Neuron (in vitro differentiated cells): ENCODE data around the gene MET.

Experiments used
- H2AFZ ChIP-seq: one replicate; pipeline ENCODE4 v1.6.1; 2013; ENCODE audit warnings: low read depth, mild to moderate bottlenecking, inconsistent platforms, low read length, moderate library complexity
- H3K27me3 ChIP-seq: one replicate; pipeline ENCODE4 v1.6.1; 2013; ENCODE audit warnings: low read length; ENCODE audit not compliant: insufficient read depth
- H3K36me3 ChIP-seq: one replicate; pipeline ENCODE4 v1.6.1; 2013; ENCODE audit warnings: low read length; ENCODE audit not compliant: insufficient read depth
- H3K4me1 ChIP-seq: one replicate; pipeline ENCODE4 v1.6.1; 2013; ENCODE audit warnings: low read length; ENCODE audit not compliant: insufficient read depth
- H3K4me3 ChIP-seq: 2 replicates; pipeline ENCODE4 v1.5.1; 2013; ENCODE audit warnings: mild to moderate bottlenecking, low read length, moderate library complexity
- H3K9me3 ChIP-seq: one replicate; pipeline ENCODE4 v1.6.1; 2013; ENCODE audit warnings: low read length

Gene MET

DNA sequence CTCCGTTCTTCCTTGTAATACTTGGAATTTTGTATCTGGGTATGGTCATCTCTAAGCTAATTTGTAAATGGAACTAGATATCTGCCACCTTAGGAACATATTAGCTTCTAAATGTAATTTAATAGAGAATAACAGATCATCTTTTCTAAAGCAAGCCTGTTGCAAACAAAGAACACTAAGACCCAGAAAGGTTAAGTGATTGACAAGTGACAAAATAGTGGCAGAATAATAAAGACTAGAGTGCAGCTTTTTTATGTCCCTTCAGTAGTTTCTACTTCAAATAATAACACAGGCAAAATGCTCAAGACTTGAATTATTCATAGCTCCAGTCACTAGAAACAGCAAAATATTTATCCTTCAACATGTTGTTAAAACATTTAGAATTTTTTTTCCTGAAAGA, 91.7 kb downstream of the MET start:
- H3K4me3 ChIP-seq, result no peak overlapping the region
- H2AFZ ChIP-seq, result no peak overlapping the region
- peaks cover 15% of the 10 kb centered on the region for H3K4me1 ChIP-seq
- H3K36me3 ChIP-seq, result no peaks in the 10 kb centered on the region
- no peaks in the 10 kb centered on the region for H3K9me3 ChIP-seq
- H3K27me3 ChIP-seq, result no peaks in the 10 kb centered on the region

DNA sequence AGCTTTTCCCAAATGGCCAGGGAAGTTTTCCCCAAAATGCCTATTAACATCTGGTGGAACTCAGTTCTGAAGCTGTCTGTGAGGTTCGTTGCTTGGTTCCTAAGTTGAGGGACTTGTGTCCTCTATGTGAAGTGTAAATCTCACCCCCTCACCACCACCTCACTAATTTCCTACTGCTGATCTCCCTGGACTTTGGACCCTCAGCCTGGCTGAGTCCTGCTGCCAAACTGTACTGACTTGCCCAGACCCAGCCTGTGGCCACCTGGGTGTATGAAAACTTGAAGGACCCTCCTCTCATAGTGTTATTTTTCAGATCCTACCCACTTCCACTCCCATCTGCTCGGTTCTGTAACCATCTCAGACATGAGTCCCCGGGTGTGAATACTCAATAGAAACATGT, 94.9 kb downstream of the MET start:
- Histone ChIP-seq H2AFZ (no peak overlapping the region), H3K36me3 (no peaks in the 10 kb centered on the region), H3K9me3 (no peaks in the 10 kb centered on the region), H3K4me1 (peaks cover 15% of the 10 kb centered on the region), H3K27me3 (no peaks in the 10 kb centered on the region), H3K4me3 (no peak overlapping the region)

DNA sequence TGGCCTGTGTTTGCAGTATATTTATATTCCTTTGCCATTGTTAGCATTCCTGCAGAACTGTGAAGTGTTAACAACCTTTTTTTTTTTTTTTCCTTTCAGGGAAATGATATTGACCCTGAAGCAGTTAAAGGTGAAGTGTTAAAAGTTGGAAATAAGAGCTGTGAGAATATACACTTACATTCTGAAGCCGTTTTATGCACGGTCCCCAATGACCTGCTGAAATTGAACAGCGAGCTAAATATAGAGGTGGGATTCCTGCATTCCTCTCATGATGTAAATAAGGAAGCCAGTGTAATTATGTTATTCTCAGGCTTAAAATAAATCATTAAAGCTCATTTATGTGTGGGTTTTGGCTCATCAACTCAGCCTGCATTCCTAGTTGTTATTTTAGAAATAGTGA, 97.5 kb downstream of the MET start:
- Histone ChIP-seq H3K4me1 (no peaks in the 10 kb centered on the region), H2AFZ (no peak overlapping the region), H3K36me3 (no peaks in the 10 kb centered on the region), H3K4me3 (no peak overlapping the region), H3K9me3 (no peaks in the 10 kb centered on the region), H3K27me3 (no peaks in the 10 kb centered on the region)

DNA sequence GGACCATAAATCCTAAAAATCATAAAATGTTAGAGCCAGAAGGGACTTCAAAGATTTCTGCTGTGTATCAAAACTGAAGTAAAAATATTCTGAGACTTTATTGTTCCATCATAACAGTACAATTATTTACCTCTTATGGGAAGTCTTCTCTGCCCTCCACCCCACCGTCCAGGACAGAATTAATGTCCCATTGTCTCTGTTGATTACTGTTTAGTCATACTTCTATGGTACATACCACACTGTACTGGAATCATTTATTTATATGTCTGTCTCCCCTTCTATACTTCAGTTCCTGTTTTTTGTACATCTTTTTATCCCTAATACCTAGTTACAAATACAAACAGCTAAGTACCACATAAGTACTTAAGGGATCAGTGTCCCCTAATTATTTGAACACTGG, 98.9 kb downstream of the MET start:
- H3K27me3 ChIP-seq, result no peaks in the 10 kb centered on the region
- no peak overlapping the region for H2AFZ ChIP-seq
- no peak overlapping the region for H3K4me3 ChIP-seq
- H3K9me3 ChIP-seq, result no peaks in the 10 kb centered on the region
- no peaks in the 10 kb centered on the region for H3K4me1 ChIP-seq
- no peaks in the 10 kb centered on the region for H3K36me3 ChIP-seq

DNA sequence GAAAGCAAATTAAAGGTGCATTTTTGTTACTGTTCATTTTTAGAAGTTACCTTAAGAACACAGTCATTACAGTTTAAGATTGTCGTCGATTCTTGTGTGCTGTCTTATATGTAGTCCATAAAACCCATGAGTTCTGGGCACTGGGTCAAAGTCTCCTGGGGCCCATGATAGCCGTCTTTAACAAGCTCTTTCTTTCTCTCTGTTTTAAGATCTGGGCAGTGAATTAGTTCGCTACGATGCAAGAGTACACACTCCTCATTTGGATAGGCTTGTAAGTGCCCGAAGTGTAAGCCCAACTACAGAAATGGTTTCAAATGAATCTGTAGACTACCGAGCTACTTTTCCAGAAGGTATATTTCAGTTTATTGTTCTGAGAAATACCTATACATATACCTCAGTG, 99.6 kb downstream of the MET start:
- Histone ChIP-seq H3K36me3 (no peaks in the 10 kb centered on the region), H3K4me1 (no peaks in the 10 kb centered on the region), H3K4me3 (no peak overlapping the region), H2AFZ (no peak overlapping the region), H3K27me3 (no peaks in the 10 kb centered on the region), H3K9me3 (no peaks in the 10 kb centered on the region)

DNA sequence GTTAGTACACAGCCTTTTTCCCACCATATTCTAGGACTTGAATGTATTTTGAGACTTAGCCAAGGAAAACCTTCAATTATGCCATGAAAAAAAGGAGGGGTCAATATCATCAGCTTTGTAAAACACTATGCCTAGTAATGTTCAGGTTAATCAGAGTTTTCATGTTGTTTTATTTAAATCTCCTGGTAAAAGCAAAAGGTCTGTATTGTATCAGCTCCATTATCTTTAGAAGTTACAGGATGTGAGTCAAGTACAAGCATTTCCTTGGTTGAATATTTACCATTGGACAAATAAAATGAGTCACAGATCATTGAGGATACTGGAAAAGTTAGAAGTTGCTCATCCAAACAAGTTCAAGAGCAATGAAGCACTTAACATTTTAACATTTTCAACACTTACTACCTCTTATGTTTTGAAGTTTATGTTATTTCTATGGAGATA, 100.4 kb downstream of the MET start:
- H3K4me3 ChIP-seq, result no peak overlapping the region
- H3K4me1 ChIP-seq, result no peaks in the 10 kb centered on the region
- H3K36me3 ChIP-seq, result no peaks in the 10 kb centered on the region
- H3K9me3 ChIP-seq, result no peaks in the 10 kb centered on the region
- H2AFZ ChIP-seq, result no peak overlapping the region
- H3K27me3 ChIP-seq, result no peaks in the 10 kb centered on the region

DNA sequence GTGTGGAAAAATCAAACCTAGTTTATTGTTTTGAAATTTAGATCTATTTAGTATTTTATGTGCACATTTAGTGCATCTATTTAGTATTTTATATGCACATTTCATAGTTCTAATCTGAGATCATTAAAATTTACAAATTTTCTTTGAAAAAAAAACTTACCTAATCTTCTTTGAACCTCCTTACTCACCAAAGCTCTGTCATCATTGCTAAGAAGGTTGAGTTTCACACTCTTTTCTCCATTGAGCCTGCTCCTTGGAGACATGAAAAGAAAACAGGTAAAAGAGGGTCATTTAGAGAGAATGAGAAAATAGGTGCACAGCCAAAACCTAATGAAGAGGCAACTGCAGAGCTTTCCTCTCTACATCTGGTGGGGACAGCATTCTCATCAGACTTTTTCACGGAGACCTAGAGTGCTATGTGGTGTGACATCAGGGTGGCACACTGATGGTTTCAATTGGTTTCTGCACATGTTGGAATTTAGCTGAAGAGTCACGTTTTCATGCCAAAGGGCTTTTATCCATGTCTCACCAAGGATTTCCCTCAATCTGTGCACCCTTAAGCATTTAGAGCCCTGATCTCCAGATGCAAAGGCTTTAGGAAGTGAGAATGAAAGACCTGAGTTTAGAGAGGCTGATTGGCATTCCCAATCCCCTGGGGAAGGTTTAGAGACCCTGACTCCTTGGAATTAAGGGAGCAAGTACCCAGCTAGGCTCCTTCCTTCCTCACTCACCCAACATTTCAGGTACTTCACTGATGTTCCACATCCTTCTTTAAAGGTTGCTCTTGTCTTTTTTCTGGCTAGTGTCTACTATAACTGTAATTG, 101.1 kb downstream of the MET start:
- Histone ChIP-seq H3K4me1 (no peaks in the 10 kb centered on the region), H3K9me3 (no peaks in the 10 kb centered on the region), H3K36me3 (no peaks in the 10 kb centered on the region), H2AFZ (no peak overlapping the region), H3K4me3 (no peak overlapping the region), H3K27me3 (no peaks in the 10 kb centered on the region)

DNA sequence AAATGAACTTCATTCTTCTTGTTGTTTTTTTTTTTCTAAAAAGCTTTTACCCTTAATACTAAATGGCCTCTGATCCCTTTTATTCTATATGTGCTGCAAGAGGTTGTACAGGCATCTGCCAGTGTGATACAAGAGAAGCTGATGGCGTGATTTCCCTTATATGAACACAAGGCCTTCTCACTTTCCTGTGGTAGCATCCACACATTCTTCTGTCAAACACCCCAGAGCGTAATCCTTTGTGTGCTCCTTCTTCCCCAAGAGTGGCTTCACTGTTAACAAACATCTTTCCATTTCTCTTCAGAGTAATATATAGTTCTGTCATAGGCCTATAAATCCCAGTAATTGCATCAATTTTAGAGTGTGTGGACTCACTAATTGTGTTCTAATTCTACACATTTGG, 104.0 kb downstream of the MET start:
- Histone ChIP-seq H3K4me1 (no peaks in the 10 kb centered on the region), H2AFZ (no peak overlapping the region)

DNA sequence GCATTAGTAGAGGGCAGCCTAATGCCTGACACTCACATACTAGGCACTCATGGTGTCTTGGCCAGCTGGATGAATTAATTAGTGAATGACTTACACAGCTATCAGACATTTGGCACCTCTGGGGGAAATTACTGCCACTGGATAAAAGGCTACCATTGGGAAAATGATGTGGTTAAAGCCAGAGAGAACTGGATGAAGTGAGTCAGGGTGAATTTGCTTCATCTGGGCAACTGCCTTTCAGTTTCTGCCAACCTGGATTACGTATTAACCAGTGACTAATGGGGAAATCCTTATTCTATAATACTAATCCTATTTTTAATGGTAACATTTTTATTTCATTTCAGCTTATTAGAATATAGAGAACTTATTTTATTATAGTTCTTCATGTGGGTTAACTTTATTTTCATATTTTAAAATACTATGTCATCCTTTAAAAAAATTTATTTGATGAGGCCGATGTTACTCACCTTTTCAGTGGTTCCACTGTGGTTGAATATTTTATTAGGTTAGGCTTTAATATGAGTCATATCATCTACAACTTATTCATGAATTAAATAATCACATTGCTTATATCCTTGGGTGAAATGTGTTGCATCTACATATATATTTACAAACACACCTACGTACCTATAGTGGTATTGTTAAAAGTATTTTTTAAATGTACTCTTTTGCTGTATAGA, 104.8 kb downstream of the MET start:
- Histone ChIP-seq H3K4me1 (no peaks in the 10 kb centered on the region), H2AFZ (no peak overlapping the region), H3K36me3 (no peaks in the 10 kb centered on the region), H3K9me3 (no peaks in the 10 kb centered on the region), H3K4me3 (no peak overlapping the region), H3K27me3 (no peaks in the 10 kb centered on the region)

More for the DNA sequence above, 104.0 kb downstream of the MET start:
- Histone ChIP-seq H3K9me3 (no peaks in the 10 kb centered on the region), H3K27me3 (no peaks in the 10 kb centered on the region), H3K4me3 (no peak overlapping the region), H3K36me3 (no peaks in the 10 kb centered on the region)

DNA sequence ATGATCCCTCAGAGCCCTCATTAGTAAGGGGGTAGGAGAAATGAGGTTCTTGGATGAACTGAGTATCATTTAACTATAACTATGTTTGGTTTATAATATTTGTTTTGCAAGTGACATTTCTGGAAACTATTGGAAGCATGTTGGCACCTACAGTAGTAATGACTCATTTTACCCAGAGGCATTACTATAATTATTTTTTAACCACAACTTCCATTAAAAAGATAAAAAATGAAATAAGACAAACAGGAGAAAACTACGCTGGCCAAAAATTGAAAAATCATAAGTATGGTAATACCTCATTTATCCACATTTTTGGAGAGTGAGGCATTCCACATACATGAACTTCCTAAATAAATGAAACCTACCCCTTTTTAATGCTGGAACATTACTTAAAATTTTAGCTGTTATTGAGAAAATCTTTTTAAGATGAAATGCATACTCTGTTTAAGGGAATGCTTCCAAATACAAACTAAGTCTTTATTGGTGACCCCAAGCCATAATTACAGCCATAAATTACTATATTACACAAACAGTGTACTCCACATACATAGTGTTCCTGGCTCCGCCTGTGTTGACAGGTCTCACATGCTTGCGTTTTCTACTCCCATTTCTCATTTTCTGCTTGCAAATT, 105.8 kb downstream of the MET start:
- Histone ChIP-seq H3K4me1 (peaks cover 8% of the 10 kb centered on the region), H3K27me3 (no peaks in the 10 kb centered on the region)

DNA sequence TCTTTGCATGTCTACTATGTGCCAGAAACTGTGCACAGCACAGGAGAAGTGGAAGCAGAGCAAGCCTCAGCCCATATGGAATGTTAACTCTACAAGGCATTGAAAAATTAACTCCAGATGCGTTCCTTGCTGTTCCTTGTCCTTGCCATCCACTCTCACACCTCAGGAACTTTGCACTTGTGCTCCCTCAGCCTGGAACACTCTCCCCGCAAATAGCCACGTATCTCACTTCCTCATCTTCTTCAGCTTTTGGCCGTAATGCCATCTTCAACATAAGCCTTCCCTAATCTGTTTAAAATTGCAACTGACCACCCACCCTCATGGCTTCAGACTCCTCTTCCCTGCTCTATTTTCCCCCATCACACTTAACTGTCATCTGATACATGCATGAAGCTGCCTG, 107.2 kb downstream of the MET start:
- Histone ChIP-seq H3K4me1 (peaks cover 10% of the 10 kb centered on the region), H3K9me3 (no peaks in the 10 kb centered on the region), H2AFZ (no peak overlapping the region), H3K27me3 (no peaks in the 10 kb centered on the region), H3K36me3 (no peaks in the 10 kb centered on the region), H3K4me3 (no peak overlapping the region)

More for the DNA sequence above, 105.8 kb downstream of the MET start:
- H2AFZ ChIP-seq, result no peak overlapping the region
- H3K36me3 ChIP-seq, result no peaks in the 10 kb centered on the region
- no peaks in the 10 kb centered on the region for H3K9me3 ChIP-seq
- H3K4me3 ChIP-seq, result no peak overlapping the region

DNA sequence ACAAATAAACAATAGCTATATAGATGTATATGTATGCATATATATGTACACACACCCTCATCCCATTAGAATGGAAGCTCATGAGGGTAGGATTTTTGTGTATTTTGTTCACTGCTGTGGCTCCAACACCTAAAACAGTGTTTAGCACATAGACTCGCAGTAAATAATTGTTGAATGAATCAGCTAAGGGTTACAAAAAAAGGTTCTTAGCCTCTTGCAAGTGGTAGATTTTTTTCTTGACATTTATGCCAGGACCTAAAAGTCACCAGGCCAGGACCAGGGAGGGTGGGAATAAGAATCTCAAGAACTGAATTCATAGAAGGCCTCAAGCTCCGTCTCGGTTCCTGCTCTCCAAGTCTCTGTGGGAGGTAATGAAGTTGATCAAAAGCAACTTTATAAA, 107.9 kb downstream of the MET start:
- H3K27me3 ChIP-seq, result no peaks in the 10 kb centered on the region
- H3K36me3 ChIP-seq, result no peaks in the 10 kb centered on the region
- H2AFZ ChIP-seq, result no peak overlapping the region

DNA sequence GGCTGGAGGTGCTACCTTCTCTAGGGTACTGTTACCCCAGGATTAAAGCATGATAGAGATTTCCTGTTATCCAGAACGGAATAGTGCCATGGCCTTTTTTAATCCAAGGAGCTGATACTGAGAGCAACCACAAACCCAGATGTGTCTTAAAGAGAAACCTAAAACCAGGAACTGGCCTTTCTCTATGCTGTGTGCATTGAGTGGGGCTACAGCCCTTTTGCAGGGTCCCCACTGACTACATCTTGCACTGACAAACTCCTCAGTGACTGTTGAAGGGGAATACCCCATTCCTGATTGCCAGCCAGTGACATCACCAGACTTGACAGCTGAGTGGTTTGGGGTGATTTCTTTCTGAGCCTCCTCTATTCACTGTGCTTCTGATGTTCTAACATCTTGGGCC, 108.5 kb downstream of the MET start:
- H2AFZ ChIP-seq, result no peak overlapping the region
- peaks cover 10% of the 10 kb centered on the region for H3K4me1 ChIP-seq
- H3K27me3 ChIP-seq, result no peaks in the 10 kb centered on the region
- no peaks in the 10 kb centered on the region for H3K9me3 ChIP-seq
- H3K36me3 ChIP-seq, result no peaks in the 10 kb centered on the region
- H3K4me3 ChIP-seq, result no peak overlapping the region

More for the DNA sequence above, 107.9 kb downstream of the MET start:
- H3K9me3 ChIP-seq, result no peaks in the 10 kb centered on the region
- no peak overlapping the region for H3K4me3 ChIP-seq
- H3K4me1 ChIP-seq, result peaks cover 10% of the 10 kb centered on the region
